Activated CD4-positive, alpha-beta T cell treated with anti-CD3 and anti-CD28 coated beads for 4 hours (primary cell): ENCODE results near the gene NRAP.

Experiments
- DNase-seq, 2 donors: peaks; one replicate each; pipeline ENCODE4 v3.0.0-alpha.2; 2020

Gene NRAP

DNA sequence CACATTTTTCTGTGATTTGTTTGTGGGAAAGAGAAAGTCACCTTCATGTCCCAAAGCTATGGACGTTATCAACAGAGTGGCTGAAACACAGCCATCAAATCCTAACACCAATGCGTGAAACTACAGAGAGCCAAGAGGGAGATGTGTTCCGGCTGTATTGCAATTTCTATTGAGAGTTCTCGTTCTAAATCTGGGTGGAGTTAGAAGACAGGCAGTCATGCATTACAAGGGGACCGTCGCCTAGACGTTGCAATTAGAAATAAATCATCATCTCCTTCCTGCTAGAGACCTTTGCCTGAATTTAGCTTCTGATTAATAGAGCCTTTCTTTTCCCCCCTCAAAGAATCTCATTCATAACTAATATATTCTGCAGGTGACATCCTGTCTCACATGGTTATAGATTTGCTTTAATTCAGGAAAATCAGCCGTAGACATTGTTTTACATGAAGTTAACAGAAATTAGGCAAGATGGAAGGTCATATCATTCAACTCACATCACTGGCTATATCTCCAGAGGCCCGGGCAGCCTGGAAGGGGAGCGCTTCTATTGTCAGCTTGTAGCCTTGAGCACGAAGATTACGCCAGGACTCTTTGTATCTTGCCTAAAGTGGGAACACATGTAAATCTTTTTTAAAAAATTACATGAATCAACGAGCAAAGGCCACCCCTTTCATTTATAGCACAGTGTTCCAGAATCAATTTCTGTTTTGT is 58.4 kb downstream of the NRAP start:
- DNase-seq: no peak

GRCh38 chr10:113604572-113604971 is 59.3 kb downstream of the NRAP start:
- DNase-seq: no peak

DNA sequence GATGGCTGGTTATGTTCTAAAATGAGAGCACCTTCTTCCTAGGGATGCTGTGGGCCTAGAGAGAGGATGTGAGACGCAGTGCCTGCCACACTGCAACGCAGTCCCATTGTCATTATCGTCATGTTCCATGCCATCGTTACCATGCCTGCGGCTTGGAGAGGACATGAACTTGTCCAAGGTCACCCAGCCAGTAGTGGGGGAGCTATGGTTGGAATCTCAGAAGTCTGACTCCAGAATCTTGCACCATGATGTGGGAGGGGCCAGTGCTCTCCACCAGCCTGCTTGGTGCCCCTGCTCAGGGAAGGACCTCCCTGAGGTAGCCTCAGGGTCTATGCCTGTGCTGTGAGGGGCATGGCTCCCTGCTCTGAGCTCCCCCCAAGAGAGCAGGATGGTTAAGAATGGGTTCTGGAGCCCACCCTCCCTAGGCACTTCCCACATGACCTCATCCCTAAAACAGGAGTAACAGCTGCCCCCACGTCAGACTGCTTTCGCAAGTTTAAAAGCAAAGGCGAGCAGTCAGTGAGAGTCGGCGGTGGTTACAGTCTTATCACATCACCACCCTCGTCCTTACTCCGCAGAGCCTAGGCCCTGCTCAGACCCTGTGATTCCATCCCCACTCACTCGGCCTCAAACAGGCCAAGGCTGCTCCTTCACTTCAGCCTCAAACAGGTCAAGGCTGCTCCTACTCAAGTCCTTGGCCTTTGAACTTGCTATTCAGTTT is 60.6 kb downstream of the NRAP start:
- DNase-seq: no peak

DNA sequence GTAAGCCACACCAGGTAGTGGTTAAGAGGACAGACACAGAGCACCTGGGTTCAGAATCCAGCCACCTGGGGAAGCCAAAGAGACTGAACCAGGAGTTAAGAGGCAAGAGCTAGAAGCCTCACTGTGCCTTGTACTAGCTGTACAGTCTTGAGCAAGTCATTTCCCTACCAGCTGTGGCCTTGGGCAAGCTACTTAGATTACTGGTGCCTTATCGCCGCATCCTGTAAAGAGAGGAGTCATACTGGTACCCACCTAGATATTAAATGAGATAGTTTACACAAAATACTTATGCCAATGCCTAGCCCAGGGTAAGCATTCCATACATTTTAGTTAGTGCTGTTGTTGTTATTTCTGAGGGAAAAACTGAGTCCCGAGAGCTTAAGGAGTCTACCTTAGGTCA is 63.3 kb downstream of the NRAP start:
- no peak for DNase-seq

- DNase-seq: no peak
Observed at GRCh38 chr10:113594652-113595051, 69.2 kb downstream of the NRAP start.

GRCh38 chr10:113592380-113592779 is 71.5 kb downstream of the NRAP start:
- DNase-seq: no peak

DNA sequence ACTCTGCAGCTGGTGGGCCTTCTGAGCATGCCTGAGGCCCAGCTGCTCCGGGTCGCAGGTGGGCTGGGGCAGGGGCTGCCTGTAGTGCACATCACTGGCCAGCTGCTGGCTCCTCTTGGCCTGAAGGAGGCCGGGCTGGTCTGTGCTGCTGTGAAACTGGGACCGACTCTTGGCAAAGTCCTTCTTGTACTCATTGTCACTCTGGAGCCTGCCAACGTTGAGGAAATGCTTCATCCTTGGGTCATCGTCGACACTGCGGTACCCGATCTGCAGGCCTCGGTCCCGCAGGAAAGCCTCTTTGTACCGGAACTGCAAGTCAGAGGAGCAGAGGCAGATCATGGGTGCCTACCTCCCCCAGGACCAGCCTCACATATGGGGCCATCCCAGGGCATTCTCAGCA is 73.3 kb downstream of the NRAP start:
- DNase-seq: no peak

GRCh38 chr10:113589201-113589770 is 74.6 kb downstream of the NRAP start:
- no peak for DNase-seq

GRCh38 chr10:113585949-113586348 is 77.9 kb downstream of the NRAP start:
- DNase-seq: no peak

GRCh38 chr10:113583571-113583970 is 80.3 kb downstream of the NRAP start:
- DNase-seq: no peak

DNA sequence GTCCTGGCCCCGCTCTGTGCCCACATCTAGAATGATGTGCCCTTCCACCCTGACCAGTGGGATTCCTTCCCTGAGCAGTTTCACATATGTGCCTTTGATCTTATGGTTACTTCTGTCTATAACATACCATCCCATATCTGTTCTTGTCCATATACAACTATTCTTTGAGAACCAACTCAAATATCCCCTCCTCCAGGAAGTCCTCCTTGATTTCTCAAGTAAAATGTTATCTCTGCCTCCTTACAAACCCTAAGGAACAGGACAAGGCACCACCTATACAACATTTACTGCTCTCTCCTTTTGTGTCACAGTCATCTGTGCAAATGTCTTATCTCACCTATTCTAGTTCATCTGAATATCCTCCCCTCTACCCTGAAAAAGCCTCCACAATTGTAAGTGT is 82.7 kb downstream of the NRAP start:
- no peak for DNase-seq

DNA sequence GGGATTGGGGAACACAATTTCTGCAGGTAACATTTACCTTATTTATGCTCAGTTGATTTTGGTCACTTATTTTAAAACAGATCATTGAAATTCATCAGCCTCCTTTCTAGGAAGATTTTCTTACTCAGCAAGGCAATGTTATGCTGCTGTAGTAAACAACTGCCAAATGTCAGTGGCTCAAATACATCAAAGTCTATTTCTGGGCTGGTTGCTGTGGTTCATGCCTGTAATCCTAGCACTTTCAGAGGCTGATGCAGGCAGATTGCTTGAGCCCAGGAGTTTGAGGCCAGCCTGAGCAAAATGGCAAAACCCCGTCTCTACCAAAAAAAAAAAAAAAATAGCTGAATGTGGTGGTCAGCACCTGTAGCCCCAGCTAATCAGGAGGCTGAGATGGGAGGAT is 85.1 kb downstream of the NRAP start:
- no peak for DNase-seq

- DNase-seq: no peak
Observed at GRCh38 chr10:113576852-113577251, 87.0 kb downstream of the NRAP start.

- no peak for DNase-seq
Observed at GRCh38 chr10:113573368-113573767, 90.5 kb downstream of the NRAP start.

DNA sequence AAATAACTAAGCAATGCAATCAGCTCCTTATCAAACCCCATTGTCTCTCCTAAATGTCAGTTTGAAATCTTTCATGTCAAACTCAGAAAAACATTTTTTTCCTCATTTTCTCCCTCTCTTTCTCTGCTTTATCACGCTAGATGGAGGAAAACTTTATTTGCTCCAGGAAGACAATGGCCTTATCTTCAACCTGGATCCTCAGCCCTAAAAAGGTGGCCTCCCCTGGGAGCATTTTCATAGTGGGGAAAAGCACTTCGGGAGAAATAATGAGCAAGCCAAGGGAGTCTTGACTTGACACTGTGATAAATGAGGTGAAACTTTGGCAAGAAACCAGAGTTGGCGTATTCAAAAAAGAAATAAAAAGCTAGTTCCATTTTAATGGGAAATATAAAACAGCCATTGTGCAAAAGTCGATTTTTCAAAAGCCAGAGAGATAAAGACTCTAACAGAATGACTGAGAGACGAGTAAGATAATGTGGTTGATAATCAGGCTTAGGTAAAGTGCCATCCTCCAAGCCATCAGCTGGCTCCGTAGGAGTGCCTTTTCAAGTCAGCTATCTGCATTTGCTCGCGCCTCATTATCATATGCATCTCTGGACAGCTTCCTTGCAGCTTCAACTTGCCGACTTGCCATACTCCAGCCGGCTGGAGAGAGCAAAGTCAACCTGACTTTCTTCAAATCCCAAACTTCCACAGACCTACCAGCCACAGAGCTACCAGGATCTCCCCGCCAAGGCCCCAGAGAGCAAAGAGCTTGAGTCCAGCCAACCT is 91.1 kb downstream of the NRAP start:
- no peak for DNase-seq

- no peak for DNase-seq
Observed at GRCh38 chr10:113569576-113569975, 94.3 kb downstream of the NRAP start.

GRCh38 chr10:113566888-113567287 is 97.0 kb downstream of the NRAP start:
- no peak for DNase-seq

GRCh38 chr10:113565364-113565763 is 98.5 kb downstream of the NRAP start:
- DNase-seq: no peak

GRCh38 chr10:113563306-113564088 is 100.3 kb downstream of the NRAP start:
- DNase-seq: peak; percentile 51 to 55

- DNase-seq: no peak
Observed at GRCh38 chr10:113562704-113563103, 101.1 kb downstream of the NRAP start.

GRCh38 chr10:113562069-113562468 is 101.8 kb downstream of the NRAP start:
- no peak for DNase-seq

- no peak for DNase-seq
Observed at GRCh38 chr10:113561214-113561613, 102.6 kb downstream of the NRAP start.

DNA sequence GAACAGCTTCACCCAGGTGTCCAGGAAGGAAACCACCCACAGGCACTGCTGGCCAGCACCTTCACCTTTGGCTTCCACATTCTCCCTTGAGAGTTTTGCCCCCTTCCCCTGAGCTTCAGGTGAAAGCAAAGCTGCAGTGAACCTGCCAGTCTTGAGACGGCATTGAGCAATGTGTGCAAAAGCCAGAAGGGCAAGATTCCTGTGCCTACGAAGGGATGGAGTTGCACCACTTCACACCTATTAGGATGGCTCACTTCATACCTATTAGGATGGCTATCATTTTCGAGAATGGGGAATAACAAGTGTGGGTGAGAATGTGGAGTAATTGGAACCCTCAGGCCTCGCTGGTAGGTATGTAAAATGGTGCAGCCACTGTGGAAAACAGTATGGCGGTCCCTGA is 103.8 kb downstream of the NRAP start:
- DNase-seq: no peak
